HS-27A (cell line): Measurements from ENCODE around the gene UBE2I.
A peak's percentile ranks its signal among the peaks of the same experiment; 100 is the strongest.
"Not testable (repeated sequence)": the region's sequence is repeated elsewhere in the genome, so short reads cannot be mapped to it uniquely, and the experiment has no call there.

Source experiments
- DNase-seq: peaks from one replicate; pipeline ENCODE4 v3.0.0-alpha.2; 2012; ENCODE audit warnings: low read depth, missing footprints

The UBE2I gene

GRCh38 chr16:1308977-1309885 is at the start of gene UBE2I:
TSS of gene UBE2I (plus strand) at chr16:1309636. CDS start at chr16:1314031, 4,395 bp downstream.
- DNase-seq, result peak; percentile 97

- no peak for DNase-seq
Observed at GRCh38 chr16:1259760-1260068, 49.7 kb upstream of the UBE2I start.

GRCh38 chr16:1260101-1260680 is 49.2 kb upstream of the UBE2I start:
- DNase-seq, result no peak

- DNase-seq, result no peak
Observed at GRCh38 chr16:1261131-1261892, 48.1 kb upstream of the UBE2I start.

GRCh38 chr16:1262210-1262845 is 47.1 kb upstream of the UBE2I start:
- DNase-seq, result no peak

GRCh38 chr16:1262846-1263221 is 46.6 kb upstream of the UBE2I start:
- no peak for DNase-seq

GRCh38 chr16:1263591-1264344 is 45.7 kb upstream of the UBE2I start:
- DNase-seq, result no peak

- DNase-seq, result no peak
Observed at GRCh38 chr16:1264345-1265089, 44.9 kb upstream of the UBE2I start.

- DNase-seq, result no peak
Observed at GRCh38 chr16:1265090-1265630, 44.3 kb upstream of the UBE2I start.

GRCh38 chr16:1265826-1266225 is 43.6 kb upstream of the UBE2I start:
- no peak for DNase-seq

GRCh38 chr16:1269418-1269817 is 40.0 kb upstream of the UBE2I start:
- DNase-seq, result not testable (repeated sequence)

- DNase-seq, result no peak
Observed at GRCh38 chr16:1271380-1271723, 38.1 kb upstream of the UBE2I start.

- DNase-seq, result not testable (repeated sequence)
Observed at GRCh38 chr16:1271724-1272413, 37.6 kb upstream of the UBE2I start.

- no peak for DNase-seq
Observed at GRCh38 chr16:1272453-1273198, 36.8 kb upstream of the UBE2I start.

- no peak for DNase-seq
Observed at GRCh38 chr16:1273816-1274215, 35.6 kb upstream of the UBE2I start.

GRCh38 chr16:1274767-1275166 is 34.7 kb upstream of the UBE2I start:
- DNase-seq, result no peak

- no peak for DNase-seq
Observed at GRCh38 chr16:1275791-1276579, 33.5 kb upstream of the UBE2I start.

GRCh38 chr16:1276580-1276878 is 32.9 kb upstream of the UBE2I start:
- DNase-seq, result no peak

GRCh38 chr16:1277151-1277598 is 32.3 kb upstream of the UBE2I start:
- DNase-seq, result no peak
